MCF 10A (cell line): ENCODE measurements around the gene PBX1. TPM values are rescaled to one million over a fixed set of nuclear protein-coding genes. Genes with fewer than 3 reads are reported as not detected.

Source experiments
- BruUV-seq: library from RNA; stranded (reverse); fragments of 400-500 nt; replicated peaks from 2 replicates; lab custom pipeline; 2021; lab: Mats Ljungman, UMichigan
- CTCF ChIA-PET: fragments of 300-600 bp; sonication (Branson Sonifier 250); formaldehyde crosslinking; extraction: SDS; loops from one replicate; lab custom pipeline; 2021; ENCODE audit warnings: antibody characterized with exemption, inconsistent platforms; lab: Yijun Ruan, JAX
- POLR2A ChIA-PET: fragments of 300-600, 350-650 bp; sonication (Branson Sonifier 250); formaldehyde crosslinking; extraction: SDS; loops from one replicate; lab custom pipeline; 2020; ENCODE audit warnings: antibody characterized with exemption, inconsistent platforms; lab: Yijun Ruan, JAX
- DNase-seq: peaks from one replicate; pipeline ENCODE4 v3.0.0-alpha.2; 2018; ENCODE audit not compliant: unreplicated experiment
- H3K27ac Mint-ChIP-seq: one replicate; pipeline ENCODE4 v1.8.0; 2022; ENCODE audit warnings: mild to moderate bottlenecking, low read depth, mixed read lengths; ENCODE audit not compliant: unreplicated experiment
- H3K27me3 Mint-ChIP-seq: one replicate; pipeline ENCODE4 v1.8.0; 2022; ENCODE audit warnings: mixed read lengths; ENCODE audit not compliant: insufficient read depth, unreplicated experiment
- H3K36me3 Mint-ChIP-seq: one replicate; pipeline ENCODE4 v1.8.0; 2022; ENCODE audit warnings: mild to moderate bottlenecking, moderate library complexity, mixed read lengths; ENCODE audit not compliant: insufficient read depth, unreplicated experiment
- H3K4me1 Mint-ChIP-seq: one replicate; pipeline ENCODE4 v1.8.0; 2022; ENCODE audit warnings: mixed read lengths; ENCODE audit not compliant: insufficient read depth, unreplicated experiment
- H3K4me3 Mint-ChIP-seq: one replicate; pipeline ENCODE4 v1.8.0; 2022; ENCODE audit warnings: mild to moderate bottlenecking, moderate library complexity, mixed read lengths; ENCODE audit not compliant: unreplicated experiment
- H3K9me3 Mint-ChIP-seq: one replicate; pipeline ENCODE4 v1.8.0; 2022; ENCODE audit warnings: mixed read lengths; ENCODE audit not compliant: unreplicated experiment
- CTCF ChIP-seq: fragments of 200-600 bp; IDR thresholded peaks from one replicate; pipeline ENCODE4 v1.8.0; 2022; ENCODE audit warnings: antibody characterized with exemption, mild to moderate bottlenecking; ENCODE audit not compliant: unreplicated experiment
- intact Hi-C: fragments of 100-400 bp; cut with micrococcal nuclease; formaldehyde crosslinking; loops from 2 replicates; pipeline ENCODE4 v1.14.1; 2022
- total RNA-seq: library from RNA; stranded (reverse); gene quantifications from 2 replicates; pipeline ENCODE4 v1.2.3, GENCODE V29; 2022

Gene PBX1
- total RNA-seq, 1 experiment from 2014 or later, result 5.8 TPM

DNA sequence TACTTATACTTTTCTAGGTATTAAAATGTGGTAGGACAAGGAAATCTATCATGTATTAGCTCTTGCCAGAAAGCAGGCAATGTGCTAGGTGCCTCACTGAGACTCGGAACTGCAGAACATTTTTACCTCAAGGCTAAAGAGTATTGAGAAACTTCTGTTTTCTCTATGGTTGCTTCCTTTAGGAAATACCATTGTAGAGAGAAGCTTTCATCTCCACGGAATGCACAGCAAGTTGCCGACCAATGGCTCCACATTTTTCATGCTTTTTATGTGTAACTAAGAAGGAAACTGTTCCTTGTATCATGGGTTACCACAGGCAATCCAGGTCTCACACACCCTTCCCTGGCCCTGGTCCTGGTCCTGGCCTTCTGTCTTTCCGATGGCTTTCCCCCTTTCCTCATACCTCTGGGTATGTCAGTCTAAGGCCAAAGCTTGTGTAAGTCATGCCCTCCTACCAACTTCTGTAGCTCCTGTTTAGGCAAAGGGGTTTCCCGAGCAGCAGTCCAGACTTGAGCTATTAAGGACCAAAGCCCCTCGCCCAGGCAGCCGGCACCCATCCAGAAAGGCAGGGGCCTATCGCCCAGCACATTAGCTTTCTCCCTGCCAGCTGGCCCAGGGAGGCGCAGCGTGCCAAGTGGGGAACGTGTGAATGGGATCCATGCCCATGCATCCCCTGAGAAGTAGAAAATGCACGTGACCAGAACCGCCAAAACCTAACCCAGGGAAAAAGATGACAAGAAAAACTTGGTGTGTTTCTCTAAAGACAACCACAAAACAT lies 225.0 kb downstream of the PBX1 start:
- BruUV-seq, result no TSS peak
- peak overlapping the region; percentile 68 for H3K27ac Mint-ChIP-seq
- POLR2A ChIA-PET, result interaction anchor here (0.6 to 3.5 kb wide), 10 partner anchors 10 to 306 kb away, joined by 3 to 21 read pairs (median 4); no protein-coding TSS in a partner anchor

GRCh38 chr1:164784960-164785359 lies 226.0 kb downstream of the PBX1 start:
- ChIA-PET CTCF (interaction anchor here (0.6 to 5.5 kb wide), 12 partner anchors 11 to 965 kb away, joined by 3 to 83 read pairs (median 5); no protein-coding TSS in a partner anchor), POLR2A (interaction anchor here (0.6 to 1.9 kb wide), 2 partner anchors 173 to 1700 kb away, joined by 3 to 14 read pairs; no protein-coding TSS in a partner anchor)
- no peak for DNase-seq
- Mint-ChIP-seq H3K4me1 (peaks cover 55% of the 10 kb centered on the region), H3K36me3 (no peaks in the 10 kb centered on the region), H3K27me3 (no peaks in the 10 kb centered on the region), H3K4me3 (no peak overlapping the region), H3K27ac (no peak overlapping the region), H3K9me3 (no peaks in the 10 kb centered on the region)
- BruUV-seq, result no TSS peak
- intact Hi-C loops, result loop anchor here (5.0 to 10.0 kb wide), 6 partner anchors 78 to 1428 kb away; no protein-coding TSS in a partner anchor
- TF ChIP-seq CTCF, result no peak

More for the DNA sequence above, 225.0 kb downstream of the PBX1 start:
- H3K4me1 Mint-ChIP-seq, result peaks cover 55% of the 10 kb centered on the region
- CTCF ChIA-PET, result interaction anchor here (0.6 to 5.5 kb wide), 22 partner anchors 10 to 1373 kb away, joined by 3 to 83 read pairs (median 4); no protein-coding TSS in a partner anchor
- no peaks in the 10 kb centered on the region for H3K27me3 Mint-ChIP-seq
- TF ChIP-seq CTCF, result no peak
- no peak for DNase-seq
- intact Hi-C loops, result loop anchor here (10.0 kb wide), 2 partner anchors 689 to 1219 kb away; no protein-coding TSS in a partner anchor
- H3K9me3 Mint-ChIP-seq, result no peaks in the 10 kb centered on the region
- H3K36me3 Mint-ChIP-seq, result no peaks in the 10 kb centered on the region
- no peak overlapping the region for H3K4me3 Mint-ChIP-seq

DNA sequence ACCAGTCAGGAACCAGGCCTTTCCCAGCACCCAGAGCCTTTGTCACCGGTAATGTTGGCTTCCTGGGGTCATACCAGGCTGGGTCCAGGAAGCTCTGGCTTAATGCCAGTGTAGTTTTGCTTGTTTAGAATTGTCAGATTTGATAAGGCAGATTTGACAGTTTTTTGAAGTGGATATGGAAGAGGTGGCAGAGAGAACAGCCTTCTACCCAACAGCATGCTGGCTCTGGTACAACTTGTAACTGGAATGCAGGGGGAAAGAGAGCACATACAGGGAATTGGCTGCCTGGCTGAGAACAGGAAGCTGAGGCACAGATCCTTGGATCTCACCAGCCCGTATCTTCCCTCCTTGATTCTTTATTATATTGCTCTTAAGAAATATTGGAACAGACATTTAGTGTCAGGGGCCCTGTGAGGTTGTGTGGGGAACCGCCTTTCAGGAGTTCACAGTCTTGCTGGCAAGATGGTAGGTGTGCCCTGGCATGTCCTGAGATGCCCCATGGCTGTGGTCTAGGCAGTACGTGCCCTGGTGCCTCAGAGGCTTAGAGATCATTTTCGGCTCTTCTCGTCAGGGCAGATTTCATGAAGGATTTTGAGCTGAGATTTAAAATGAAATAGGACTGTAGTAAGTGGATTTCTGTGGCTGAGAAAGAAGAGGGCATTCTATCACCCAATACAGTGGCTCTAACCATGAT lies 227.0 kb downstream of the PBX1 start:
- H3K27ac Mint-ChIP-seq, result peak overlapping the region; percentile 85
- H3K9me3 Mint-ChIP-seq, result no peaks in the 10 kb centered on the region
- no peak for DNase-seq
- no peak overlapping the region for H3K4me3 Mint-ChIP-seq
- no peaks in the 10 kb centered on the region for H3K36me3 Mint-ChIP-seq
- H3K4me1 Mint-ChIP-seq, result peaks cover 50% of the 10 kb centered on the region
- CTCF ChIA-PET, result interaction anchor here (0.6 to 5.5 kb wide), 40 partner anchors 11 to 1376 kb away, joined by 3 to 83 read pairs (median 6); partner anchors contain the start of gene PBX1
- H3K27me3 Mint-ChIP-seq, result no peaks in the 10 kb centered on the region
- BruUV-seq, result no TSS peak
- POLR2A ChIA-PET, result interaction anchor here (2.3 to 2.4 kb wide), 3 partner anchors 12 to 225 kb away, joined by 10 to 12 read pairs (median 10); no protein-coding TSS in a partner anchor
- TF ChIP-seq CTCF, result no peak
- intact Hi-C loops, result loop anchor here (2.0 to 10.0 kb wide), 10 partner anchors 79 to 1429 kb away; partner anchors contain the start of gene PBX1
